Progenitor cell of endocrine pancreas (in vitro differentiated cells): ENCODE data around the gene CERS1. TPM values are rescaled to one million over a fixed set of nuclear protein-coding genes. Genes with fewer than 3 reads are reported as not detected.

Experiments used
- DNase-seq: peaks from one replicate; pipeline ENCODE4 v3.0.0; 2021; ENCODE audit warnings: low spot score; ENCODE audit not compliant: unreplicated experiment
- H3K27ac Mint-ChIP-seq: 2 replicates; pipeline ENCODE4 v1.8.0; 2021; ENCODE audit warnings: mild to moderate bottlenecking, moderate library complexity, mixed read lengths
- H3K27me3 Mint-ChIP-seq: 2 replicates; pipeline ENCODE4 v1.8.0; 2021; ENCODE audit warnings: mixed read lengths
- H3K36me3 Mint-ChIP-seq: 2 replicates; pipeline ENCODE4 v1.8.0; 2022; ENCODE audit warnings: mixed read lengths; ENCODE audit not compliant: insufficient read depth
- H3K4me1 Mint-ChIP-seq: 2 replicates; pipeline ENCODE4 v1.8.0; 2021; ENCODE audit warnings: low read depth, mixed read lengths
- H3K4me3 Mint-ChIP-seq: 2 replicates; pipeline ENCODE4 v1.8.0; 2021; ENCODE audit warnings: low read depth, mild to moderate bottlenecking, moderate library complexity, mixed read lengths
- H3K9me3 Mint-ChIP-seq: 2 replicates; pipeline ENCODE4 v1.8.0; 2021; ENCODE audit warnings: low read depth, mixed read lengths
- CTCF ChIP-seq: fragments of 200-600 bp; sonication (generic); IDR thresholded peaks from one replicate; pipeline ENCODE4 v1.5.0; 2021; ENCODE audit warnings: antibody characterized with exemption, mild to moderate bottlenecking; ENCODE audit not compliant: unreplicated experiment
- total RNA-seq: library from RNA; stranded (reverse); gene quantifications from 2 replicates; pipeline ENCODE4 v1.2.1, GENCODE V29; 2021

CERS1 gene
- total RNA-seq, 1 donor from 2014 or later = 20.9 TPM

DNA sequence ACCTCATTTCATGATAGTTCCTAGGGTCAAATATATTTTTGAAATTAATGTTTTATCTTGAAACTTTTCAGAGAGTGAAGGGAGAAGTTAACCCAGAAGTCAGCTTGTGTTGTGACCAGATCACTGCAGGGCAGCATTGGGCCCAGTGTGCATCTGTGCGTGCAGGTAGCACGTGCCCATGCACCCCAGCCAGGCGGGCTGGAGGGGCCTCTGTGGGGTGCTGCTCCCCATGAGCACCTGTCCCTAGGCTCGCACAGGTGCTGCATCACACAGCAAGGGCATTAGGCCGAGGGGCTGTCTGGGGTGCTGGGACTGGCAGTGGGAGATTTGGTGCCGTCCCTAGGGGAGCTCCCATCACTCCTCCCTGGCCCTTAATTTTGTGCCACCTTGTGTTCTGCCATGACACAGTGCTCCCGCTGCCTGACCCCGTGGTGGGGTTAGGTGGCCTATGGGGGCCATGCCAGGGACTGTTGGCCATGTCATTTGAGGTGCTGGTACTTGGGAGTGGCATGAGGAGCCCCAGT lies 51.1 kb downstream of the CERS1 start:
- no peak for TF ChIP-seq CTCF
- no peak for DNase-seq
- Mint-ChIP-seq H3K9me3 (no peaks in the 10 kb centered on the region), H3K4me1 (peaks cover 22% of the 10 kb centered on the region), H3K4me3 (no peak overlapping the region), H3K36me3 (peaks cover 5% of the 10 kb centered on the region), H3K27me3 (no peaks in the 10 kb centered on the region), H3K27ac (no peak overlapping the region)

DNA sequence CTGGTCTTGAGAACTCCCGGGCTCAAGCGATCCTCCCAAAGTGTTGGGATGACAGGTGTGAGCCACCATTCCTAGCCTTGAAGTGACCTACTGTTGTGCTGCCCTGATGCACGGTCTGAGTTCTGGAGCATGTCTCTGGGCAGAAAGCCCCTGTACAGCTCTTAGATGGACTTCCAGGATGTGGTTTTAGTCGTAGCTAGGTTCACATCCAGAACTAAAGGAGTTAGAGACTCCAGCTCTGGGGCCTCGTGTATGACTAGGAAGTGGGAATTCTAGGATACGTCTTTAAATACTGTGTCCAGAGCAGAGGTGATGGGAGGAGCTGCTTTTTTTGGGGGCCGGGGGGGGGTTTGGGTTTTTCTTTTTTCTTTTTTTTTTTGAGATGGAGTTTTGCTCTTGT lies 52.0 kb downstream of the CERS1 start:
- no peaks in the 10 kb centered on the region for H3K9me3 Mint-ChIP-seq
- peaks cover 3% of the 10 kb centered on the region for H3K36me3 Mint-ChIP-seq
- no peak overlapping the region for H3K27ac Mint-ChIP-seq
- no peak overlapping the region for H3K4me3 Mint-ChIP-seq
- no peaks in the 10 kb centered on the region for H3K27me3 Mint-ChIP-seq
- peaks cover 28% of the 10 kb centered on the region for H3K4me1 Mint-ChIP-seq
- TF ChIP-seq CTCF = no peak
- DNase-seq = no peak

- no peaks in the 10 kb centered on the region for H3K9me3 Mint-ChIP-seq
- peaks cover 2% of the 10 kb centered on the region for H3K36me3 Mint-ChIP-seq
- peak overlapping the region; percentile 87 for H3K27ac Mint-ChIP-seq
- no peak for DNase-seq
- no peak overlapping the region for H3K4me3 Mint-ChIP-seq
- TF ChIP-seq CTCF = no peak
- H3K27me3 Mint-ChIP-seq = no peaks in the 10 kb centered on the region
- H3K4me1 Mint-ChIP-seq = peaks cover 30% of the 10 kb centered on the region
Observed at GRCh38 chr19:18842166-18842565, 53.8 kb downstream of the CERS1 start.

GRCh38 chr19:18841400-18841799 lies 54.6 kb downstream of the CERS1 start:
- Mint-ChIP-seq H3K4me3 (no peak overlapping the region), H3K4me1 (peaks cover 30% of the 10 kb centered on the region), H3K36me3 (peaks cover 3% of the 10 kb centered on the region), H3K27me3 (no peaks in the 10 kb centered on the region), H3K27ac (peak overlapping the region; percentile 46), H3K9me3 (no peaks in the 10 kb centered on the region)
- no peak for DNase-seq
- TF ChIP-seq CTCF = no peak

GRCh38 chr19:18840288-18841267 lies 55.4 kb downstream of the CERS1 start:
- Mint-ChIP-seq H3K36me3 (peaks cover 7% of the 10 kb centered on the region), H3K9me3 (no peaks in the 10 kb centered on the region), H3K27ac (peak overlapping the region; percentile 67), H3K27me3 (no peaks in the 10 kb centered on the region), H3K4me3 (no peak overlapping the region), H3K4me1 (peaks cover 38% of the 10 kb centered on the region)
- TF ChIP-seq CTCF = no peak
- DNase-seq = no peak
